HG03175 (cell line): ENCODE measurements around the gene FTSJ1.
"Not testable (repeated sequence)": the region's sequence is repeated elsewhere in the genome, so short reads cannot be mapped to it uniquely, and the experiment has no call there.

Experiments used
- ATAC-seq: cut with Tn5 transposase; IDR thresholded peaks from one replicate; pipeline ENCODE4 v1.9.1; 2021; ENCODE audit warnings: mild to moderate bottlenecking, moderate library complexity; ENCODE audit not compliant: unreplicated experiment

FTSJ1 gene, protein sequence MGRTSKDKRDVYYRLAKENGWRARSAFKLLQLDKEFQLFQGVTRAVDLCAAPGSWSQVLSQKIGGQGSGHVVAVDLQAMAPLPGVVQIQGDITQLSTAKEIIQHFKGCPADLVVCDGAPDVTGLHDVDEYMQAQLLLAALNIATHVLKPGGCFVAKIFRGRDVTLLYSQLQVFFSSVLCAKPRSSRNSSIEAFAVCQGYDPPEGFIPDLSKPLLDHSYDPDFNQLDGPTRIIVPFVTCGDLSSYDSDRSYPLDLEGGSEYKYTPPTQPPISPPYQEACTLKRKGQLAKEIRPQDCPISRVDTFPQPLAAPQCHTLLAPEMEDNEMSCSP

DNA sequence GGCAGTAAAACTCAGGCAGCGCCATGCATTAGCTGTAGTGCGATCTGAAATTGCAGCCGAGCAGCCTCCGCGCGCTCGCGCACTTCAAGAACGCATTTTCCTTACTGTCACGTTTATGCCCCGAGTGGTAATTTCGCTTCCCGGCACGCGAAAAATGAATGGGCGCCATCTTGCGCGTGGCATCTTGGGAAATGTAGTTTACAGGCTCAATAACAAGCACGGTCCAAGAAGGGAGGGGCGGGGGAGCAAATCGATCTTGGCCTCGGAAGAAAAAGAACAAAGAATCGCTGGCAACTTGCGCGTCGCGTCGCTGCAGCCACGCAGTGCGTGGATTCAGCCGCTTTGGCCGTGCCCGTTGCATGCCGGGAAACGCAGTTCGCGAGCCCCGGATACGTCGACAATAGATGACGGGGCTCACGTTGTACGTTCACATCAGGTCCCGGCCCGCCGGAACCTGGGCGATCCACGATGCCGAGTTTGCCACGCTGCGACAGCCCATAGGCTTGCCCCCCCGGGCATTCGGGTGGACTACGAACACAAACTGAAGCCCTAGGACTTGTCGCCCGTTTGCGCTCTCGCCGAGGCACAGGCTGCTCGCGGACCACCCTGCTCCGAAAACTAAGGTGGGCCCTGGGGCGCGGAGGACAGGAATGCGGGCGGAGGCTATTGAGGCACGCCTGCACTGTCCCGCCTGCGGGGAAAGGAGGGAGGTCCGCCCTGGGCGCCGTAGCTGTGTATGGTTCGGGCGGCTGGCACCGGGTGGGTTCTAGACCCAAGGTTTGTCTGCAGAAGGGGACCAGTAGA, at the start of gene FTSJ1:
FTSJ1 (plus strand) TSS at position 426 of the 804 bp plus-strand sequence. CDS start 1,849 bp downstream, outside the sequence.
- peak; percentile 87 for ATAC-seq

DNA sequence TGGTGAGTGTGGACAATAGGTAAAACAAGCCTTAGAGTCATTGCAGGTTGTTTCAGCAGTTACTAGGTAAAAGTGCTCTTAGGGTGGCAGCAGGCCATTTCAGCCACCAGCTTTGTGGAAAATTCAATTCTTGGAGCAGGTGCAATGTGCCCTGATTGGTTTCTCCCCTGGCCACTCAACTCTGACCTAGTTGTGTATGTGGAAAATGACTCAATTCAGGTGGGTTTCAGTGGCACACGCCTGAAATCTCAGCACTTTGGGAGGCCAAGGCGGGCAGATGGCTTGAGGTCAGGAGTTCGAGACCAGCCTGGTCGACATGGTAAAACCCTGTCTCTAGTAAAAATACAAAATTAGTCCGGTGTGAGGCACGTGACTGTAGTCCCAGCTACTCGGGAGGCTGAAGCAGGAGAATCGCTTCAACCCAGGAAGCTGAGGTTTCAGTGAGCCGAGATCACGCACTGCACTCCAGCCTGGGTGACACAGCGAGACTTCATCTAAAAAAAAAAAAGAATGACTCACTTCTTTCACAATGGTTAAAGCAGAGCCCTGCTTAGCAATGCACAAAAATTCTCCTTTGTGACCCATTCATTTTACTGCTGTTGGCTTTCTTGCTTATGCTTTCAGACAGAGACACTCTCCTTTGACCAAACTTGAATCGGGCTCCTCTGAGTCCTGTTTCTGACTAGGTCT, 48.8 kb upstream of the FTSJ1 start:
- ATAC-seq, result not testable (repeated sequence)

DNA sequence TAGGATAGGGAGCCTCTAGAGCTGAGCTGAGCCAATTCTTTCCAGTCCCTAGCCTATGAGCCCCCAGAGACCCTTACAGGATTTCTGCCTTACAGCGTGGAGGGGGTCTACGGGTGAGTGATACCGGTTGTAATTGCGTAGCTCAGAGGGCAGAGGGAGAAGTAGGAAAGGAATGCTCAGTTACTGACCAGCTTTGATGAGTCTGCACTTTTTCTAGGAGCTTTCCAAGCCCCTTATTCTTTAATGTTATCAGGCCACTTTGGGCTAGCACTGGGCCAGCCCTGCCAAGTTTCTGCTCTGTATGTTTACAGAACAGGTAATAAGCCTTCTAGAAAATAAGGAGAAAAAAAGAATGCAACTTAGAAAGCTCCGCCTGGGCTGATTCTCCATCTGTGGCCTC, 46.4 kb upstream of the FTSJ1 start:
- not testable (repeated sequence) for ATAC-seq

DNA sequence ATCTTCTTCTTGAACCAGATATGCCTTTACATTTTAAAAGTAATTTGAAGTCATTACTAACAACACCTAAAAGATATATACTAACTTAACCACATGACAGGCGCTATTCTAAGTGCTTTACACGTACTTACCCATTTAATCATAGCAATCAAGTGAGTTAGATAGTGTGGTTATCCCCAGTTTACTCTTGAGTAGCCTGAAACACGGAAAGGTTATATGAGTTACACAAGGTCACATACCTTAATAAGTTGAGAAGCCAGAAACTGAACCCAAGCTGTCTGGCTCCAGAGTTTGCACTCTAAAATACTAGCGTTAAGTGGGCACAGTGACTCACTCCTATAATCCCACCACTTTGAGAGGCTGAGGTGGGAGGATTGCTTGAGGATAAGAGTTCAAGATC, 45.8 kb upstream of the FTSJ1 start:
- ATAC-seq, result not testable (repeated sequence)

DNA sequence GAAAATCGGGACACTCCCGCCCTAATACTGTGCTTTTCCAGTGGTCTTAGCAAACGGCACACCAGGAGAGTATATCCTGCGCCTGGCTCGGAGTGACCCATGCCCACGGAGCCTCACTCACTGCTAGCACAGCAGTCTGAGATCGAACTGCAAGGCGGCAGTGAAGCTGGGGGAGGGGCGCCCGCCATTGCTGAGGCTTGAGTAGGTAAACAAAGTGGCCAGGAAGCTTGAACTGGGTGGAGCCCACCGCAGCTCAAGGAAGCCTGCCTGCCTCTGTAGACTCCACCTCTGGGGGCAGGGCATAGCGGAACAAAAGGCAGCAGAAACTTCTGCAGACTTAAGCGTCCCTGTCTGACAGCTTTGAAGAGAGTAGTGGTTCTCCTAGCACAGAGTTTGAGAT, 42.3 kb upstream of the FTSJ1 start:
- not testable (repeated sequence) for ATAC-seq

DNA sequence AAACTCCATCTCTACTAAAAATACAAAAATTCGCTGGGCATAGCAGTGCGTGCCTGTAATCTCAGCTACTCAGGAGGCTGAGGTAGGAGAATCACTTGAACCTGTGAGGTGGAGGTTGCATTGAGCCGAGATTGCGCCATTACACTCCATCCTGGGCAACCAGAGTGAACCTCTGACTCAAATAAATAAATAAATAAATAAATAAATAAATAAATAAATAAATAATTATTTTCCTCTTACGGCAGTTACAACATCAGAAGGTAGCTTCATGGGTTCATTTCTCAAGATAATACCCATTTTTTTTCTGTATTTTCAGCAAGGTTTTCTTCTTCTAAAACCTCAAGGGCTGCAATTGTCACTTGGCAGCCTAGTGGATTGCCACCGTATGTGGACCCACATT, 28.8 kb upstream of the FTSJ1 start:
- ATAC-seq, result not testable (repeated sequence)

DNA sequence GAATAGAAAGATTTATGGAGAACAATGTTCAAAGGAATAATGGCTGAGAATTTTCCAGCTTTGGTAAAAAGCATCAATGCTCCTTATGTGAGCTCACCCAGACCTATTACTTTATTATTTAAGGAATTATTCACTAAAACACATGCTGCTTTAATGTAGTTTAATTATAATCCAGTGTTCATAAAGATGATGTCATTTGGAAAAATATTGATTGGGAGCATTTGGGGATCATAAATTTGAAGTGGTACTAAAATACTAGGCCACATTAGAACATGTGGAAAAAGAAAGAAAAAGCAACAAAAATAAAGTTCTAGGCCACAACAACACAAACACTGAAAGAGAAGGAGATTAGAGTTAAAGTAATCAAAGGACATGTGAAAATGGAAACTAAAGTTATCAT, 25.9 kb upstream of the FTSJ1 start:
- no peak for ATAC-seq

DNA sequence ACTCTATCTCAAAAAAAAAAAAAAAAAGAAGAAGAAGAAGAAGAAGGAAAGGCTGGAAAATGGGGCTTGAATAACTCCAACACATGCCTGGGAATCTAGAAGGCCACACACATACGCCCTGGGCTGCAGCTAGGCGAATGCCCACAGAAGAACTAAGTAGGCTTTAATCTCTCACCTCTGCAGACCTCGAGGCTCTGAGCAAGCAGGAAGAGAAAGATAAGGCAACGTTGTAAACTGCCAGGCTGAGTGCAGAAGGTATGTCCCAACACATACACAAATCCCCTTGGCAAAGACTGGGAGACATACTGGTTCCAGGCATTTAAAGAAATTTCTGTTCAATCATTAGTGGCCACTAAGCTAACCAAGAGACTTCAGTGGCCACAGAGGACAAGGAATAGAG, 24.3 kb upstream of the FTSJ1 start:
- ATAC-seq, result no peak

DNA sequence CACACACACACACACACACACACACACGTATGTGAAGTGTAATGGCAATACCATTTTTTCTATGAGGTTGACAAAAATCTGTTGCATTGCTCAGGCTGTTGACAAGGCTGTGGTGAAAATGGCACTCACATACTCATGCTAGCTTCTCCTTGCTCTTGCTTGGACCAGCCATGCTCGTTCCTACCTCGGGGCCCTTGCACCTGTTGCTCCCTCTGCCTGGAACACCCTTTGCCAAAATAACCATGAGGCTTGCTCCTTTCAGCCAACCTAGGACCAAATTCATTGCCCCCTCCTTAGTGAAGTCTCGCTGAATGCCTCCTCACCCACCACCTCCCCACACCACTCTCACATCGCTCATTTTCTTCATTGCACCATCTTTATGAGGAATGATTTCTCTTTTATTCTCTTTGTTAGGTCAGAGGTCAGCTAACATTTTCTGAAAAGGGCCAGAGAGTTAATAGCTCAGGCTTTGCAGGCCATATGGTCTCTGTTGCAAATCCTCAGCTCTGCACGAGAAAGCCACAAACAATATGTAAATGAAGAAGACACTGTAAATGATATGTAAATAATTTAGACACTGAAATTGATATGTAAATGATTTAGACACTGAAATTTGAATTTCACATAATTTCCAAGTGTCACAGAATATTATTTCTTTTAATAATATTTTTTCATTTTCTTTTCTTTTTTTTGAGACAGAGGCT, 19.2 kb upstream of the FTSJ1 start:
- no peak for ATAC-seq

DNA sequence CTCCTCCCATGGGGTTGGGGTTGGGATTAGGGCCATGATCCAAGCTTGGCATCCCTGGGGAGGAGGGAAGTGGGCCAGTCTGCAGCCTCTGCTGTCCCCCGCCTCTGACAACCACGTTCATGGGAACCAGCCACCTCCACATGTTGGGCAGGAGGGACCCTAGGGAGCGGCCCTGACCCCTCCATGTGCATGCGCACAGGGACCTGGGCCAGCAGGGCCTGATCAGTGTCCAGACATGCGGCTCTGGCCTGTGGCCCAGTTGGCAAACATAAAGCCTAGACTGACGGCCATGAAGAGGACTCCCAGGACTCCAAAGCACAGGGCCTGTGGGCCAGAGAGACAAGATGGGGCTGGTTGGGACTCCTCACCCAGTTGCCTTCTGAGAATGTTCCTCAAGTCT, 17.3 kb upstream of the FTSJ1 start:
- no peak for ATAC-seq

DNA sequence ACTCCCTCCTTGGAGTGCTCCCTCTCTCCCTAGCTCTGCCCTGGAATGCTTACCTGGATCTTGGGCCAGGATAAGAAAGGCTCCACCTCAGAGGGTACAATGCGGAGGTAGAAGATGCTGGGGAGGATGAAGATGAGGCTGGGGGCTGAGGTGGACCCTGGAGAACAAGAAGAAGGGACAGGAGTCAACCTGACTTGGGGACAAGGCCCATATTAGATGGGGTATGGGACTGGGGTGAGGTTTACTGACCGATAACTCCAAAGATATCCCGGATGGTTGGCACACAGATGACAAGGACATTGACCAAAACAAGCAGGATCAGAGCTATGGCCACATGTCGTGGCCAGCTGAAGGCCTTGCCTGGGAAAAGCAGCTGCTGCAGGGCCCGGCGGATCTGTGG, 16.5 kb upstream of the FTSJ1 start:
- ATAC-seq, result no peak

DNA sequence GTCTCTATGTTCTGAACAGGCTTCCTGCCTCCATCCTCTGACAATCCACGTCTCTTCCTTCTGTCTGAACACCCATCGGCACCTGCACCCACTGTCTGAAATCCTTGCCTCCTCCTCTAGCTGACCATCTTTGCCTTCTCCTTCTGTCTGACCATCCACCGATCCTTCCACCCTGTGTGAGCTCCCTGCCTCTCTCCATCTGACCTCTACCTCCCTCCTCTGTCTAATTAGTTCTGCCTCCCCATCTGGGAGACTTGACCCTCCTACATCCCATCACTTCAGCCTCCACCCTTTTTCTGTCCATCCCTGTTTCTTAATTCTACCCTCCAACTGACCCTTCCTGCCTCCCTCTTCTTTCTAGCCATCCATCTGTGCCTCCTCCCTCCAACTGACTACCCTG, 16.0 kb upstream of the FTSJ1 start:
- ATAC-seq, result no peak

DNA sequence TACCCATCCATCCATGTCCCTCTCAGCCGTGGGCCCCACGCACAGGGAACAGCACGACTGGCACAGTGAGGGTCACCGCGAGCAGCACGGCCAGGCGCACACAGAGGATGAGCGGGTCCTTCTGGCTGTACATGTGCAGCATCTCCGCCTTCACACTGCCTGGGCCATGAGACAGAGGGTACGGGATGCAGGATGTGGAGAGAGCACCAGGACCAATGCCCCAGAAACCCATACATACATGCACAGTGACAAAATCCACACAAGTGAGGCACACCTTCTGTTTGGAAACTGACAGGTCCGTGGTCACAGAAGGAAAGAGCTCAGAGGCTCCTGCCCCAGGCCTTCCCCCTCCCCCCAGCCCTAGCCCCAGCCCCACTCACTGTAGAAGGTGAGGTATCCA, 15.4 kb upstream of the FTSJ1 start:
- no peak for ATAC-seq

DNA sequence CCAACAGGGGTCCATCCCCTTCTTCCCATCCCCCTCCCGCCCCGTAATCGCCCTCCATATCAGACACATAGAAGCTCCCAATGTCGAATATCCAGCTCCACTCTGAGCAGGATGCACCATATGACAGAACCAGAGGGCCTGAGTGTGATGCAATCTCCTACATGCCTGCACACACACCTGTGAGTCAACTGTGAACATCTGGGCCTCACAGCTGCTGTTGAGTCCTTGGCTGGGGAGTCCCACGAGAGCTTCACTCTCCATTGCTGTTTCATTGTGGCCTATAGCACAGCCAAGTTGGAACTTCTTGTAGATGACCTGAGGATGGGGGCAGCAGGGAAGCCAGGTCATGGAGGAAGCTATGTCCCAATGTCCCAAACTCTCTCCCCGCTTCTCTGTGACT, 14.2 kb upstream of the FTSJ1 start:
- ATAC-seq, result no peak

DNA sequence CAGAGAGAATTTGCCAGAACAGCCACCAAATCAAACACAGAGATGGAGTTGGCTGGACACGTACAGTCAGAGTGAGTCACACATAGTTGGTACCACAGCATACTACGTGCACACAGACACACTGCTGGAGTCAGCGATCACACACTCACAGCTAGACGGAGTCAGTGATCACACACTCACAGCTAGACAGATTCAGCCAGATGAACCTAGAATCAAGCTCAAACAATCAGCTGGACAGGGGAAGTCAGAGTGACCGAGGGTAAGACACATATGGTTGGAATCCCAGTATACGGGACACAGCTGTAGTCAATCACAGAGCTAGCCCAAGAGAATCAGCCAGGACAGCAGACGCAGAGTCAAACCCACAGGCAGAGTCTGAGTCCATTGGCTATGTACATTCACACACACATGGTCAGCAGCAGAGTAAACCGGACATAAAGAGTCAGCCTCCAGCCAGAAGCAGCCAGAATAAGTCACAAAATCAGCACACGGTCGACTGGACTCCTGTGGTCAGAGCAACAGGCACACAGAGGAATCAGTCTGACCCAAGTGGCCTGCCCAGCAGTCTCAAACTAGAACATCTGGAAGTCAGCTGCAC, 10.6 kb upstream of the FTSJ1 start:
- no peak for ATAC-seq

DNA sequence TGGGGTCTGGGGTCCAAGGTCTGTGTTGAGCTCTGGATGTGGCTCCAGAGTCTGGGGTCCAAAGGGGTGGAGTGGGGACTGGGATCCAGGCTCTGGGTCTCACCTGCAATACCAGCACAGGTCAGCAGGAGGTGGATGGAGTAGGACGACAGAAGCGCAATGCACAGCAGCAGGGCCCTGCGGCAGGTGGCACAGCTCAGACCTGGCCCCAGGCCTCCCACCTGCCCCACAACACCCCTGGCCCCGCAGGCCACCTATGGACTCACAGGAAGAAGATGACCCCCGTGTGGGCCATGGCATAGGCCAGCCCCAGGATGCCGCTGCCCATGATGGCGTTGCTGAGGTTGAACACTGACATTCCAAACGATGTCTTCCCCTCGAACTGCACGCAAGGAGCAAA, 9.3 kb upstream of the FTSJ1 start:
- ATAC-seq, result no peak

DNA sequence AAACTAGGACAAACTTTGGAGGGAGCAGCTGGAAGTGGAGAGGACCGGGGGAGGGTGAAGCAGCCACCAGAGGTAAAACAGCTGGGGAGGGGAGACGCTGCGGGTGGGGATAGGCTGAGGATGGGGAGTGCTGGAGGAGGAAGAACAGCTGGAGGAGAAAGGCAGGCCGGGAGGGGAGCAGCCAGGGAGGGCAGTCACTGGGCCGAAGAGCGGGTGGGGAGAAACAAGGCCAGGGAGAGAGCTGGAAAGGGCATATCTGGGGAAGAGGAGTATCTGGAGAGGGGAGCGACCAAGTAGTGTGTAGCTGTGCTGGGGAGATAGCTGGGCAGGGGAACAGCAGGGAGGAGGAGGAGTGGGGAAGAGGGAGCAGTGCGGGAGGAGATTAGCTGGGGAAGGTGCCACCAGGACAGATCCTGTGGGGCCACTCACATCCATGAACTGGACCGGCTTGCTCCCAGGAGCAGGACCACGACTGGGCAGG, 8.7 kb upstream of the FTSJ1 start:
- ATAC-seq, result no peak

DNA sequence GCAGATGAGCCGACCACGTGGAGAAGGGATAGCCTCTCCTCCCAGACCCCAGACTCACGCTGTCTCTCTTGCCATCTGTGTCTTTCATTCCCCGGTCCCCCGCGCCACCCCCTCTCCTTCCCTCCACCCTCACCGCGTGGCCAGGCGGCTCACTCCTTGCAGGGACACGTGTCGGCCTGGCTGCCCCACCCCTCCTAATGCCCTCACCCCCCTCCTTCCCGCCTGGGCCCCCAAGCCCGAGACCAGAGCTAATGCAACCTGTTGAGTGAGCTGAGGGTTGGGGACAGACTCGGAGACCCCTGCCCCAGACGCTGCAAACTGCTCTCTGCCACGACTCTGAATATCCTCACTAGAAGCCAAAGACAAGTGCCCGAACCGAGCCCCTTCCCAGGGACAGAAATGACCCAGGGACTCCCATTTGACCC, 7.7 kb upstream of the FTSJ1 start:
- no peak for ATAC-seq

DNA sequence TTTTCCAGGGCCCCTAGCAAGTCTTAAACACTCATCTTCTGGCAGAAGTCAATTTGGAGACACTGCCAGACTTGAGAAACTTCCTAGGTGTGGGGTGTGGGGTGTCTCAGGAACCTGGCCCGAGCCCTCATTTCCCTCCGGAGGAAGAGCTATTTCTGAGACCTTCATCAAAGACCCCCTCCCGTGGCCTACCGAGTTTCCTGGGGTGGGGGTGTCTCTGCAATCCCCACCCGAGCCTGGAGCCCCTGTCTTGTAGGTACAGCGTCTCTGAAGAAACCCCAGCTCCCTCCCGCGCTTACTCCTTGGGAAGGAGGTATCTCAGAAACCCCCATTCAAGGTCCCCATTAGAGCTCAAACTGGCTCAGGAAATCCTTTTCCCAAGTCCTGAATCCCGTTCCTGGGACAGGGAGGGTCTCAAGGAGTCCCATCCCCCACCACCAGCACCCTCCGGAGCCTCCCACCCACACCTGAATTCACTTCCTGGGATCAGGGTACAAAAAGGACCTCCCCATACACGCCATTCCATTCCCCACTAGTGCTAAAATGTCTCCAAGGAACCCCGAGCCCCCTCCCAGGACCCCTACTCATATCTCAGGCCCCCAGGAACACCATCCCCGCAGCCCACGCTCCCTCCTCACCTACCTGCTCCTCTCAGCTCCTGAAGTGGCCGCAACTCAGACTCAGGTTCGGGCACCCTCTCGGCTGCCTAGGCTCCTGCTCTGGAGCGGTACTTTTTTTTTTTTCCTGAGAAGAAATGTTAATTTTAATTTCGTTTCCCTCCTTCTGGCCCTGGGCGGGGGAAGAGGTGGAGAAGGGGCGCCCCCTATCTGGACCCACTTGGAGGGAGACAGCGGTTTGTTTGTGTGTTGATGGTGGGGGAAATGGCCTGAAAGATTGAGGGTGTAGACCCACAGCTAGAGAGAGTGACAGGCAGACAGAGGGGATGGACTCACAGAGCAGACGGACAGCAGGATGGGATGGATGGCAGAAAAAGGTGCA, 7.0 kb upstream of the FTSJ1 start:
- no peak for ATAC-seq
